ENCODE data around the gene CYTH4. TPM values are rescaled to one million over a fixed set of nuclear protein-coding genes. Genes with fewer than 3 reads are reported as not detected.

The CYTH4 gene
- total RNA-seq, 1 experiment from 2014 or later = 3.8 TPM

DNA sequence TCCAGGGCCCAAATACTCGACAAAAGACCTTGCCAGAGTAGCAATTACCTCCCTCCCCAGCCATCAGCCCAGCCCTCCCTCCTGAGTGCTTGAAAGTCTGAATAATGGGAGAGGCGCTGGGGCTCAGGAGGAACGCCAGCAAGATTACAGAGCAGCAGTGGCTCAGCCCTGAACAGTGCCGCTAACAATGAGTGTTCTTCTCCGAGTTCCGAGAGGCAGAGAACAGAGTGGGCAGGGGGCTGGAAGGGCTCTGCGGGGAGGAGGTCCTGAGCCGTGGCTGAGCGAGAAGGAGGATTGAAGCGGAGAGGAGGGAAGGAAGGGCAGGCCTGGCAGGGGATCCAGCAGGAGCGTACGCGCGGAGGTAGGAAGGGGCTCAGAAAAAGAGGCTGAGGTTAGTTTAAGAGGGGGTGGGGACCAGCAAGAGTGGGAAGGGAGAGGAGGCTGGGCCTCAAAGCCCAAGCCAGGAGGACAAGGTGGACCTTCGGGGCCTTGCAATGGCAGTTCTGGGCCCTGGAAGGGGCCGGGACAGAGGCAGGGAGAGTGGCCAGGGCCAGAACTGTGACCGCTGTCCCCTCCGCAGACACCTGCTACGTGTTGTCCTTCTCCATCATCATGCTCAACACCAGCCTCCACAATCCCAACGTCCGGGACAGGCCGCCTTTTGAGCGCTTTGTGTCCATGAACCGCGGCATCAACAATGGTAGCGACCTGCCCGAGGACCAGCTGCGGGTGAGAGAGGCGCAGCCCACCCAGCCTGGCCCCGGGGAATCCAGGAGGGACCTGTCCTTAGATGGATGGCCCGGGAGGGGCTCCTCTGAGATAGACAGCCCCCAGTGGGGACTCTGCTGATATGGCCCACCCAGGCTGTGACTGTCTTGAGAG, 20.6 kb downstream of the CYTH4 start:
- Histone ChIP-seq H3K4me2 (ENCODE audit: low read length) (peak overlapping the region; percentile 70; the same call in 1 of the 2 replicates), H3K36me3 (ENCODE audit: control insufficient read depth in 1 of 2, insufficient read depth in 2 of 2, low read length in 2 of 2) (no peaks in the 10 kb centered on the region), H3K27ac (ENCODE audit: low read depth, low read length) (peak overlapping the region; percentile 72; the same call in 1 of the 2 replicates), H3K27me3 (ENCODE audit: insufficient read depth, low read length) (no peaks in the 10 kb centered on the region), H2AFZ (ENCODE audit: low read depth, low read length, poor library complexity, severe bottlenecking) (no peak overlapping the region), H3K79me2 (ENCODE audit: insufficient read depth, low read length) (no peaks in the 10 kb centered on the region), H3K9ac (ENCODE audit: low read length) (no peak overlapping the region), H3K9me3 (ENCODE audit: control insufficient read depth in 1 of 2, insufficient read depth in 1 of 2, low read depth in 1 of 2, low read length in 2 of 2) (no peaks in the 10 kb centered on the region), H3K9me2 (ENCODE audit: insufficient read depth) (no peaks in the 10 kb centered on the region), H4K20me1 (ENCODE audit: insufficient read depth) (no peaks in the 10 kb centered on the region), H3K4me1 (ENCODE audit: control insufficient read depth in 1 of 2, insufficient read depth in 2 of 2, low read length in 2 of 2) (peaks cover 46 to 53% of the 10 kb centered on the region in 2 experiments), H3K4me3 (replicated peaks in 1 of 2; ENCODE audit: low read depth in 1 of 2, low read length in 2 of 2) (no peak overlapping the region)
- no peak for ATAC-seq
- TF ChIP-seq EGR1 (IDR thresholded peaks at IDR 0.05; ENCODE audit: low read depth) (no peak), SP1 (IDR thresholded peaks at IDR 0.05; ENCODE audit: low read depth) (no peak), REST (IDR thresholded peaks at IDR 0.05; ENCODE audit: low read depth) (no peak), ATF3 (IDR thresholded peaks at IDR 0.05) (no peak), CTCF (IDR thresholded peaks at IDR 0.05 in 2 of 3, conservative IDR thresholded peaks at IDR 0.05 in 1 of 3; ENCODE audit: borderline replicate concordance in 1 of 3, insufficient read depth in 1 of 3, low read depth in 2 of 3, low read length in 2 of 3) (no peak), EZH2 (IDR thresholded peaks at IDR 0.05) (no peak), EZH2phosphoT487 (IDR thresholded peaks at IDR 0.05; ENCODE audit: borderline replicate concordance) (no peak), POLR2AphosphoS5 (IDR thresholded peaks at IDR 0.05; ENCODE audit: low read depth, low read length) (no peak), ZFX (IDR thresholded peaks at IDR 0.05) (no peak), CEBPB (IDR thresholded peaks at IDR 0.05; ENCODE audit: low read depth) (no peak), POLR2A (IDR thresholded peaks at IDR 0.05; ENCODE audit: borderline replicate concordance, extremely low read depth, insufficient read depth, insufficient read length) (no peak), JUND (IDR thresholded peaks at IDR 0.05) (no peak)
- TF ChIP-seq, protein P1, sequence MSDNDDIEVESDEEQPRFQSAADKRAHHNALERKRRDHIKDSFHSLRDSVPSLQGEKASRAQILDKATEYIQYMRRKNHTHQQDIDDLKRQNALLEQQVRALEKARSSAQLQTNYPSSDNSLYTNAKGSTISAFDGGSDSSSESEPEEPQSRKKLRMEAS (IDR thresholded peaks at IDR 0.05) = no peak
- intact Hi-C loops (cut with micrococcal nuclease) = no loop called here
- BruUV-seq (replicated peaks) = no TSS peak
- ChIA-PET RAD21 (ENCODE audit: low non-redundant PET in 1 of 2, low total read pairs in 2 of 2, uncharacterized antibody in 2 of 2, unreplicated experiment in 2 of 2) (no interaction called here), CTCF (no interaction called here), POLR2A (interaction anchor here (0.6 kb wide), 1 partner anchor 12 kb away, joined by 3 read pairs; no protein-coding TSS in a partner anchor)
- no peak for DNase-seq (ENCODE audit: low read depth, low spot score)

All from HCT116 (cell line).